GM10847 (cell line): Measurements from ENCODE around the gene TMED1.

Source experiments
- POLR2A ChIP-seq: IDR thresholded peaks from 2 replicates; pipeline ENCODE4 v1.6.1; 2011; ENCODE audit not compliant: insufficient read length; ENCODE audit errors: extremely low read depth

Gene TMED1, protein sequence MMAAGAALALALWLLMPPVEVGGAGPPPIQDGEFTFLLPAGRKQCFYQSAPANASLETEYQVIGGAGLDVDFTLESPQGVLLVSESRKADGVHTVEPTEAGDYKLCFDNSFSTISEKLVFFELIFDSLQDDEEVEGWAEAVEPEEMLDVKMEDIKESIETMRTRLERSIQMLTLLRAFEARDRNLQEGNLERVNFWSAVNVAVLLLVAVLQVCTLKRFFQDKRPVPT

GRCh38 chr19:10835754-10836478, at the start of gene TMED1:
Gene TMED1, minus strand, starts transcription at chr19:10836212. Its CDS starts 21 bp downstream, at chr19:10836191.
- TF ChIP-seq POLR2A = peak; percentile 30

- no peak for TF ChIP-seq POLR2A
Observed at GRCh38 chr19:10885201-10886169, 49.5 kb upstream of the TMED1 start.

DNA sequence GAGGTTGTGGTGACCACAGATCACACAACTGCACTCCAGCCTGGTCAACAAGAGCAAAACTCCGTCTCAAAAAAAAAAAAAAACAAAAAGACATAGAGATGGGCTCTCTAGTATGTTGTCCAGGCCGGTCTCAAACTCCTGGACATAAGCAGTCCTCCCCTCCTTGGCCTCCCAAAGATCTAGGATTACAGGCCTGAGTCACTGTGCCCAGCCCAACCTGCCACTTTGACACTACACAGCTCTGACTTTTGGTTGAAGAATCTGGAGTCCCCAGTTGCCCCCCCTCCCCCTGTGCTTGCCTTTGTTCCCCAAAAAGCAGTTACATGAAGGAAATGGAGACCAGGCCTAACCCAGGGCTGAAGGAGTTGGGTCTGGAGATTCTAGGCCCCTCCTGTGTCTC, 48.3 kb upstream of the TMED1 start:
- no peak for TF ChIP-seq POLR2A

DNA sequence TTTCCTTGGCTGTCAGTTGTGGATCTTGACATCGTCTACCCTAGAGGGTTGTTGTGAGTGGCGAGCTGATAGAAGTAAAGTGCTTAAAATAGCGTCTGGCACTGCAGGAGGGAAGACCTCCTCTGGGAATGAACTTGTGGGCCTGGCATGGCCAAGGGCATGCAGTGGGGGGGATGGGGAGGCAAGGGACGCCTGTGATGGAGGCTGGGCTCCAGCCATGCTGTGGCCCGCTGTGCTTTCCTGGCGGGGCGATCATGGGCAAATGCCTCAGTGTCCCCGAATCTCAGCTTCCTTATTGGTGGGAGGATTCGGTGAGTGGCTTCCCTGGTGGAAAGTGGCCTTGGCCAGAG, 46.1 kb upstream of the TMED1 start:
- TF ChIP-seq POLR2A = no peak

DNA sequence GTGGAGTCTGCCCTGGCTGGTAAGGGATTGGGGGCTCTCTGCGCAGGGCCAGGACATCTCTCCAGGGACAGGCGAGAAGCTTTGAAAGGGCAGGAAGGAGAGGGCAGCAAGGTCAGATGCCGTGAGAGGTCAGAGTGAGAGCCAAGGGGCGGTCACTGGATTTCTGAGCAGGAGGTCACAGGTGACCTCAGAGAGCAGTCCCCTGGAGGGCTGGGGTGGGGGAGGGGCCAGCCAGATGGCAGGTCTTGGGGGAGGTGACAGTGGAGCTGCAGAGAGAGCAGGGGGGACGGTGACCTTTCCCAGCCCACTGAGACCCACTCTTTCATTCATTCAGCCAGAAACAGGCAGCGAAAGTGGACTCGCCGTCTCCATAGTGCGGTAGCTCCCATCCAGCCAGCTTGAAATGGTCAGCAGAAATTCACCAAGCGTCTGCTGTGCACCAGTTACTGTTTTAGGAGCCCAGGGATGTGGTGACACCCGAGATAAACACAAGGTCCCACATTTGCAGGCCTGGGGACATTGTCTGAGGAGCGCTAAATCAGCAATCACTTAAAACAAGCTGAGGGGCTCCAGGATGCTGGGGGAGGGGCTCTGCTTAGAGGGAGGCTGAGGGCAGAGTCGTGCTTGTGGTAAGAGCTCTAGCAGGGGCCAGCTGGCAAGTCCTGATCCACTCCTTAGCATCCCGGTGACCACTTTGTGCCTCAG, 45.5 kb upstream of the TMED1 start:
- no peak for TF ChIP-seq POLR2A

GRCh38 chr19:10878253-10878652, 42.2 kb upstream of the TMED1 start:
- no peak for TF ChIP-seq POLR2A

DNA sequence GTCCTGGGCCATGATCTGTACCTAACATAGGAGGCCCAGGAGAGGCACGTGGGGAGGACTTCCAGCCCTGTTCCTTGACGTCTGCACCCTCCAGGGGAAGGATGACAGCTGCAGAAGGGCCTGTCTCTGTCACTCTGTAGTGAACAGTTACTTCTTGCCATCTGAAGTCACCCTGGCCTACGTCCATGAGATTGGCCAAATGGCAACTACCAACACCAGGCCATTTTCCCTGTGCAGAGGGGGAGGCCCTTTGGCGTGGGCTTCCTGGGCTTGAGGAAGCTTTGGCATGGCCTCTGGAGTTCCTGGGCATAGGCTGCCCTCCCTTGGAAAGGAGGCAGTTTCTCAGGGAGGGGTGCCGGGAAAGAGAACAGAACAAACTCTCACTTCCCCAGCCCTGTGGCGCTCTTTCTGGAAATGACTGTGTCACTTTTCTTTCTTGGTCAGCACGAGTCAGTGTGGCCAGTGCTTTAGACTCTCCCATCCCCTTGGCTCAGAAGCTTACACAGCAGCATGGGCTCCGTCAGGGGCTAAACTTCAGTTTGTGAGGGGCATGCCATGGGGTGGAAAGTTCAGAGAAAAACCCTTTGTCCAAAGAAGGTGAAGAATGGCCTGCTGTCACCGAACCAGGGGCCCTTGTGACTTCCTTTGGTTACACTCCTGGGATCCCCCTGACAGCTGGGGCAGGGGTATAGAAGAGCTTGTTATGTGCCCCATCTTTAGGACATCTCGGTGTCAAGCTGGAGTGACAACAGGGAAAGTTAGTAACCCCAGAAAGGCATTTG, 40.6 kb upstream of the TMED1 start:
- no peak for TF ChIP-seq POLR2A

- TF ChIP-seq POLR2A = no peak
Observed at GRCh38 chr19:10874024-10874423, 38.0 kb upstream of the TMED1 start.

- TF ChIP-seq POLR2A = no peak
Observed at GRCh38 chr19:10872546-10873107, 36.6 kb upstream of the TMED1 start.

GRCh38 chr19:10871711-10872545, 35.9 kb upstream of the TMED1 start:
- TF ChIP-seq POLR2A = no peak

- TF ChIP-seq POLR2A = no peak
Observed at GRCh38 chr19:10870955-10871603, 35.1 kb upstream of the TMED1 start, which contains the start of gene CARM1. Gene CARM1, plus strand, starts transcription at chr19:10871553. Its CDS starts 150 bp downstream, at chr19:10871703.

- no peak for TF ChIP-seq POLR2A
Observed at GRCh38 chr19:10870501-10870954, 34.5 kb upstream of the TMED1 start.
